Activated T-cell treated with anti-CD3 and anti-CD28 coated beads, Interleukin-2, amount 50 U/mL, for 72 hours (primary cell): ENCODE measurements around the gene PRICKLE2. TPM values are rescaled to one million over a fixed set of nuclear protein-coding genes. Genes with fewer than 3 reads are reported as not detected.

Source experiments
- ATAC-seq, 2 donors: fragments of 150-1000 bp; cut with Tn5 transposase; replicated peaks in 1 of 2; 2 replicates each; pipeline ENCODE4 v1.10.0; 2021; ENCODE audit warnings: moderate library complexity in 2 of 2, mild to moderate bottlenecking in 1 of 2
- DNase-seq, 2 donors: peaks; one replicate each; pipeline ENCODE4 v3.0.0; 2021 to 2022; ENCODE audit warnings: mixed read lengths in 1 of 2
- H3K27ac Mint-ChIP-seq: one replicate; pipeline ENCODE4 v1.8.0; 2022; ENCODE audit warnings: mild to moderate bottlenecking, moderate library complexity, mixed read lengths
- H3K27me3 Mint-ChIP-seq: one replicate; pipeline ENCODE4 v1.8.0; 2022; ENCODE audit warnings: low read depth, mixed read lengths
- H3K36me3 Mint-ChIP-seq, 2 donors: one replicate each; pipeline ENCODE4 v1.8.0; 2022; ENCODE audit warnings: mixed read lengths in 2 of 2, mild to moderate bottlenecking in 1 of 2; ENCODE audit not compliant: insufficient read depth in 2 of 2
- H3K4me1 Mint-ChIP-seq: one replicate; pipeline ENCODE4 v1.8.0; 2022; ENCODE audit warnings: low read depth, mixed read lengths
- H3K4me3 Mint-ChIP-seq, 2 donors: one replicate each; pipeline ENCODE4 v1.8.0; 2022; ENCODE audit warnings: mild to moderate bottlenecking in 2 of 2, mixed read lengths in 2 of 2, moderate library complexity in 2 of 2
- H3K9me3 Mint-ChIP-seq, 2 donors: one replicate each; pipeline ENCODE4 v1.8.0; 2022; ENCODE audit warnings: mixed read lengths in 2 of 2
- total RNA-seq, 2 donors: library from RNA; stranded (reverse); gene quantifications; one replicate each; pipeline ENCODE4 v1.2.3, GENCODE V29; 2022

The PRICKLE2 gene
- total RNA-seq, 2 donors from 2014 or later, result 0.09 to 0.17 TPM

- ATAC-seq, result no peak
- H3K27ac Mint-ChIP-seq, result no peak overlapping the region
- no peak for DNase-seq
- H3K36me3 Mint-ChIP-seq, result no peaks in the 10 kb centered on the region
- no peak overlapping the region for H3K4me3 Mint-ChIP-seq
- H3K9me3 Mint-ChIP-seq, result peaks cover 0 to 2% of the 10 kb centered on the region in 2 donors
- H3K27me3 Mint-ChIP-seq, result peaks cover 10% of the 10 kb centered on the region
- H3K4me1 Mint-ChIP-seq, result no peaks in the 10 kb centered on the region
Observed at GRCh38 chr3:64163019-64163754, 62.1 kb downstream of the PRICKLE2 start.

GRCh38 chr3:64161481-64161952, 63.7 kb downstream of the PRICKLE2 start:
- Mint-ChIP-seq H3K4me3 (no peak overlapping the region), H3K4me1 (no peaks in the 10 kb centered on the region), H3K36me3 (no peaks in the 10 kb centered on the region), H3K9me3 (peaks cover 0 to 2% of the 10 kb centered on the region in 2 donors), H3K27me3 (peaks cover 10% of the 10 kb centered on the region), H3K27ac (no peak overlapping the region)
- DNase-seq (no peak), ATAC-seq (no peak)

GRCh38 chr3:64160000-64160695, 65.1 kb downstream of the PRICKLE2 start:
- H3K27ac Mint-ChIP-seq, result no peak overlapping the region
- ATAC-seq, result no peak

GRCh38 chr3:64158334-64158733, 66.9 kb downstream of the PRICKLE2 start:
- Mint-ChIP-seq H3K9me3 (no peaks in the 10 kb centered on the region), H3K27me3 (peaks cover 17% of the 10 kb centered on the region), H3K36me3 (no peaks in the 10 kb centered on the region), H3K4me1 (no peaks in the 10 kb centered on the region), H3K27ac (no peak overlapping the region), H3K4me3 (no peak overlapping the region)
- ATAC-seq (no peak), DNase-seq (no peak)

More at GRCh38 chr3:64160000-64160695, 65.1 kb downstream of the PRICKLE2 start:
- H3K9me3 Mint-ChIP-seq, result no peaks in the 10 kb centered on the region
- H3K4me1 Mint-ChIP-seq, result no peaks in the 10 kb centered on the region
- no peak overlapping the region for H3K4me3 Mint-ChIP-seq
- no peaks in the 10 kb centered on the region for H3K36me3 Mint-ChIP-seq
- H3K27me3 Mint-ChIP-seq, result peaks cover 17% of the 10 kb centered on the region
- no peak for DNase-seq

GRCh38 chr3:64157150-64158035, 67.9 kb downstream of the PRICKLE2 start:
- no peaks in the 10 kb centered on the region for H3K4me1 Mint-ChIP-seq
- no peak for ATAC-seq

GRCh38 chr3:64155328-64155727, 69.9 kb downstream of the PRICKLE2 start:
- DNase-seq (no peak), ATAC-seq (no peak)
- peaks cover 6% of the 10 kb centered on the region for H3K27me3 Mint-ChIP-seq
- no peak overlapping the region for H3K4me3 Mint-ChIP-seq
- no peaks in the 10 kb centered on the region for H3K36me3 Mint-ChIP-seq
- H3K4me1 Mint-ChIP-seq, result no peaks in the 10 kb centered on the region
- no peaks in the 10 kb centered on the region for H3K9me3 Mint-ChIP-seq
- H3K27ac Mint-ChIP-seq, result no peak overlapping the region

More at GRCh38 chr3:64157150-64158035, 67.9 kb downstream of the PRICKLE2 start:
- Mint-ChIP-seq H3K9me3 (no peaks in the 10 kb centered on the region), H3K27me3 (peaks cover 17% of the 10 kb centered on the region), H3K36me3 (no peaks in the 10 kb centered on the region), H3K27ac (no peak overlapping the region), H3K4me3 (no peak overlapping the region)
- no peak for DNase-seq

GRCh38 chr3:64152676-64153466, 72.4 kb downstream of the PRICKLE2 start:
- H3K36me3 Mint-ChIP-seq, result no peaks in the 10 kb centered on the region
- ATAC-seq, result no peak

GRCh38 chr3:64152086-64152485, 73.2 kb downstream of the PRICKLE2 start:
- Mint-ChIP-seq H3K4me3 (no peak overlapping the region), H3K27me3 (peaks cover 6% of the 10 kb centered on the region), H3K9me3 (no peaks in the 10 kb centered on the region), H3K4me1 (no peaks in the 10 kb centered on the region), H3K27ac (no peak overlapping the region), H3K36me3 (no peaks in the 10 kb centered on the region)
- ATAC-seq (no peak), DNase-seq (no peak)

More at GRCh38 chr3:64152676-64153466, 72.4 kb downstream of the PRICKLE2 start:
- Mint-ChIP-seq H3K27ac (no peak overlapping the region), H3K9me3 (no peaks in the 10 kb centered on the region), H3K4me3 (no peak overlapping the region), H3K4me1 (no peaks in the 10 kb centered on the region), H3K27me3 (peaks cover 6% of the 10 kb centered on the region)
- DNase-seq, result no peak

GRCh38 chr3:64151342-64151871, 73.9 kb downstream of the PRICKLE2 start:
- no peak overlapping the region for H3K4me3 Mint-ChIP-seq
- no peaks in the 10 kb centered on the region for H3K9me3 Mint-ChIP-seq
- no peak for ATAC-seq
- H3K27me3 Mint-ChIP-seq, result peaks cover 6% of the 10 kb centered on the region
- no peaks in the 10 kb centered on the region for H3K36me3 Mint-ChIP-seq
- no peaks in the 10 kb centered on the region for H3K4me1 Mint-ChIP-seq
- DNase-seq, result no peak
- no peak overlapping the region for H3K27ac Mint-ChIP-seq

- no peak overlapping the region for H3K27ac Mint-ChIP-seq
- H3K27me3 Mint-ChIP-seq, result peaks cover 4% of the 10 kb centered on the region
- no peaks in the 10 kb centered on the region for H3K36me3 Mint-ChIP-seq
- ATAC-seq, result no peak
- H3K4me1 Mint-ChIP-seq, result no peaks in the 10 kb centered on the region
- DNase-seq, result no peak
- no peak overlapping the region for H3K4me3 Mint-ChIP-seq
- no peaks in the 10 kb centered on the region for H3K9me3 Mint-ChIP-seq
Observed at GRCh38 chr3:64150623-64151207, 74.6 kb downstream of the PRICKLE2 start.

GRCh38 chr3:64149886-64150285, 75.4 kb downstream of the PRICKLE2 start:
- Mint-ChIP-seq H3K27ac (no peak overlapping the region), H3K27me3 (no peaks in the 10 kb centered on the region), H3K4me1 (no peaks in the 10 kb centered on the region), H3K36me3 (no peaks in the 10 kb centered on the region), H3K9me3 (no peaks in the 10 kb centered on the region), H3K4me3 (no peak overlapping the region)
- ATAC-seq (no peak), DNase-seq (no peak)
